SK-N-SH (cell line): Measurements from ENCODE around the gene RFNG.

Source experiments
- CTCF ChIP-seq: fragments of 200-600 bp; sonication (generic); IDR thresholded peaks from 2 replicates; pipeline ENCODE4 v1.6.1; 2017; ENCODE audit warnings: antibody characterized with exemption, mild to moderate bottlenecking, moderate library complexity
- FOSL2 ChIP-seq: IDR thresholded peaks from 2 replicates; pipeline ENCODE4 v1.4.0; 2012; ENCODE audit warnings: low read depth, mild to moderate bottlenecking, moderate library complexity, borderline replicate concordance
- GATA2 ChIP-seq: sonication (generic); formaldehyde crosslinking; IDR thresholded peaks from 2 replicates; pipeline ENCODE4 v1.5.0; 2020; ENCODE audit warnings: mild to moderate bottlenecking, missing genetic modification reagents
- NRF1 ChIP-seq: IDR thresholded peaks from 2 replicates; pipeline ENCODE4 v1.6.1; 2012; ENCODE audit warnings: low read depth, mild to moderate bottlenecking, low read length
- RAD21 ChIP-seq: IDR thresholded peaks from 2 replicates; pipeline ENCODE4 v1.6.1; 2012; ENCODE audit warnings: mild to moderate bottlenecking, low read length
- TAF1 ChIP-seq: IDR thresholded peaks from 2 replicates; pipeline ENCODE4 v1.6.1; 2012; ENCODE audit warnings: low read depth, mild to moderate bottlenecking, low read length, moderate library complexity, borderline replicate concordance
- USF2 ChIP-seq: fragments of 150-350 bp; IDR thresholded peaks from 2 replicates; pipeline ENCODE4 v1.6.1; 2017; ENCODE audit warnings: antibody characterized with exemption, low read length, low read depth, borderline replicate concordance
- YY1 ChIP-seq: IDR thresholded peaks from 2 replicates; pipeline ENCODE4 v1.4.0; 2012; ENCODE audit warnings: low read depth, mild to moderate bottlenecking
- ZBTB33 ChIP-seq: IDR thresholded peaks from 2 replicates; pipeline ENCODE4 v1.4.0; 2012; ENCODE audit warnings: low read depth, borderline replicate concordance

- TF ChIP-seq TAF1 (no peak), YY1 (no peak), CTCF (no peak), ZBTB33 (no peak), RAD21 (no peak), FOSL2 (no peak), GATA2 (CRISPR knock-in tag) (no peak), NRF1 (no peak), USF2 (no peak)
Measured at GRCh38 chr17:82042649-82043048, 9.0 kb downstream of the RFNG start.
